A172 (cell line): Measurements from ENCODE around the gene GNAZ. TPM values are rescaled to one million over a fixed set of nuclear protein-coding genes. Genes with fewer than 3 reads are reported as not detected.
"Not testable (repeated sequence)": the region's sequence is repeated elsewhere in the genome, so short reads cannot be mapped to it uniquely, and the experiment has no call there.

Experiments
- DNase-seq: peaks from one replicate; pipeline ENCODE4 v3.0.0-alpha.2; 2015; ENCODE audit warnings: low spot score
- total RNA-seq: library from RNA; depleted of rRNA; stranded (reverse); fragments of >200 nt; shearing (Covaris generic); gene quantifications from 2 replicates; pipeline ENCODE4 v1.2.3, GENCODE V29; 2014

Gene GNAZ
- total RNA-seq, 1 experiment from 2014 or later, result 8.5 TPM

- DNase-seq, result no peak
Observed at GRCh38 chr22:23044570-23044969, 25.7 kb upstream of the GNAZ start.

- no peak for DNase-seq
Observed at GRCh38 chr22:23045461-23045860, 24.9 kb upstream of the GNAZ start.

- no peak for DNase-seq
Observed at GRCh38 chr22:23047265-23047664, 23.1 kb upstream of the GNAZ start.

- no peak for DNase-seq
Observed at GRCh38 chr22:23047742-23048141, 22.6 kb upstream of the GNAZ start.

GRCh38 chr22:23050546-23050945 is 19.8 kb upstream of the GNAZ start:
- not testable (repeated sequence) for DNase-seq

GRCh38 chr22:23053051-23053707 is 17.1 kb upstream of the GNAZ start:
- DNase-seq, result no peak

GRCh38 chr22:23053912-23054530 is 16.3 kb upstream of the GNAZ start:
- no peak for DNase-seq

GRCh38 chr22:23054531-23055257 is 15.6 kb upstream of the GNAZ start:
- no peak for DNase-seq

GRCh38 chr22:23055449-23056179 is 14.7 kb upstream of the GNAZ start:
- DNase-seq, result no peak

- no peak for DNase-seq
Observed at GRCh38 chr22:23057331-23057730, 13.0 kb upstream of the GNAZ start.

GRCh38 chr22:23058063-23058462 is 12.3 kb upstream of the GNAZ start:
- DNase-seq, result no peak

GRCh38 chr22:23058481-23059283 is 11.6 kb upstream of the GNAZ start:
- DNase-seq, result no peak

GRCh38 chr22:23059284-23059948 is 10.9 kb upstream of the GNAZ start:
- DNase-seq, result no peak

GRCh38 chr22:23060612-23061400 is 9.5 kb upstream of the GNAZ start:
- no peak for DNase-seq

- DNase-seq, result no peak
Observed at GRCh38 chr22:23061471-23062280, 8.6 kb upstream of the GNAZ start.

- DNase-seq, result no peak
Observed at GRCh38 chr22:23062616-23063538, 7.4 kb upstream of the GNAZ start.

- no peak for DNase-seq
Observed at GRCh38 chr22:23063539-23064380, 6.6 kb upstream of the GNAZ start.
